T-helper 2 cell treated with Interferon-gamma antibody and Interleukin-4, amounts not matched to agents 5 μg/mL and 100 μg/mL, for 36 hours (primary cell): ENCODE results near the gene FAM78A.

Experiments used
- DNase-seq: peaks from one replicate; pipeline ENCODE4 v3.0.0; 2021; ENCODE audit warnings: low spot score
- H3K27ac Mint-ChIP-seq: one replicate; pipeline ENCODE4 v1.8.0; 2021; ENCODE audit warnings: mild to moderate bottlenecking, mixed read lengths
- H3K27me3 Mint-ChIP-seq: one replicate; pipeline ENCODE4 v1.8.0; 2021; ENCODE audit warnings: low read depth, mixed read lengths
- H3K36me3 Mint-ChIP-seq: one replicate; pipeline ENCODE4 v1.8.0; 2021; ENCODE audit warnings: low read depth, mixed read lengths
- H3K4me1 Mint-ChIP-seq: one replicate; pipeline ENCODE4 v1.8.0; 2021; ENCODE audit warnings: low read depth, mixed read lengths
- H3K4me3 Mint-ChIP-seq: one replicate; pipeline ENCODE4 v1.8.0; 2022; ENCODE audit warnings: mild to moderate bottlenecking, moderate library complexity, mixed read lengths
- H3K9me3 Mint-ChIP-seq: one replicate; pipeline ENCODE4 v1.8.0; 2021; ENCODE audit warnings: mixed read lengths

The FAM78A gene

DNA sequence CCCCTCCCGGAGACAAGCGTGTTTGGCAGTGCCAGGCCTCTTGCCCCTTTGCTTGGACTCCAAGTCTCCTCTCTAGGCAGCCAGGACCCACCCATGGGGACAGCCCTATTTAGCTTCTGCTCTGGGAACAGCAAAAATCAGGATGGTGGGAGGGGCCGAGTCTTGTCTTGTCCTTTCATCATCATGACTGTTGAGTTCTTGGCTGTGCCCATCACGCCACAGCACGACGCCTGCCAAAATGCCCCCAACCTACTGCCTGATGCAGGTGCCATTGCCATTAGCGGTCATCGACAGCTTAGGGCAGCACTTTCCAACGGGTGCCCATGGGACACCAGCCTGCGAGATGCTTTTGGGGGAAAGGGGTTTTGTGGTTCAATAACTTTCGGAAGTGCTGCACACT lies 32.1 kb upstream of the FAM78A start:
- DNase-seq, result no peak
- H3K27me3 Mint-ChIP-seq, result no peaks in the 10 kb centered on the region
- no peak overlapping the region for H3K4me3 Mint-ChIP-seq
- peaks cover 11% of the 10 kb centered on the region for H3K4me1 Mint-ChIP-seq
- no peaks in the 10 kb centered on the region for H3K36me3 Mint-ChIP-seq
- no peaks in the 10 kb centered on the region for H3K9me3 Mint-ChIP-seq
- no peak overlapping the region for H3K27ac Mint-ChIP-seq

DNA sequence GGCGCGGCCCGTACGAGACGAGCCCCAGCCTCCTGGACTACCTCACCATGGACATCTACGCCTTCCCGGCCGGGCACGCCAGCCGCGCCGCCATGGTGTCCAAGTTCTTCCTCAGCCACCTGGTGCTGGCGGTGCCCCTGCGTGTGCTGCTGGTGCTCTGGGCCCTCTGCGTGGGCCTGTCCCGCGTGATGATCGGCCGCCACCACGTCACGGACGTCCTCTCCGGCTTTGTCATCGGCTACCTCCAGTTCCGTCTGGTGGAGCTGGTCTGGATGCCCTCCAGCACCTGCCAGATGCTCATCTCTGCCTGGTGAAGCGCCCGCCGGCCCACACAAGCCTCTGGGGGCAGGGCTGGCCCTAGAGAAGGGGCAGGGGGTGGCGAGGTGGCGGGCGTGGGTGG lies 31.7 kb upstream of the FAM78A start:
- Mint-ChIP-seq H3K9me3 (no peaks in the 10 kb centered on the region), H3K4me1 (peaks cover 11% of the 10 kb centered on the region)

GRCh38 chr9:131306397-131307004 lies 30.2 kb upstream of the FAM78A start:
- Mint-ChIP-seq H3K4me3 (no peak overlapping the region), H3K27ac (no peak overlapping the region), H3K36me3 (no peaks in the 10 kb centered on the region), H3K9me3 (no peaks in the 10 kb centered on the region), H3K27me3 (no peaks in the 10 kb centered on the region), H3K4me1 (peaks cover 10% of the 10 kb centered on the region)
- no peak for DNase-seq

More for the DNA sequence above, 31.7 kb upstream of the FAM78A start:
- Mint-ChIP-seq H3K36me3 (no peaks in the 10 kb centered on the region), H3K27me3 (no peaks in the 10 kb centered on the region), H3K27ac (no peak overlapping the region), H3K4me3 (no peak overlapping the region)
- no peak for DNase-seq

DNA sequence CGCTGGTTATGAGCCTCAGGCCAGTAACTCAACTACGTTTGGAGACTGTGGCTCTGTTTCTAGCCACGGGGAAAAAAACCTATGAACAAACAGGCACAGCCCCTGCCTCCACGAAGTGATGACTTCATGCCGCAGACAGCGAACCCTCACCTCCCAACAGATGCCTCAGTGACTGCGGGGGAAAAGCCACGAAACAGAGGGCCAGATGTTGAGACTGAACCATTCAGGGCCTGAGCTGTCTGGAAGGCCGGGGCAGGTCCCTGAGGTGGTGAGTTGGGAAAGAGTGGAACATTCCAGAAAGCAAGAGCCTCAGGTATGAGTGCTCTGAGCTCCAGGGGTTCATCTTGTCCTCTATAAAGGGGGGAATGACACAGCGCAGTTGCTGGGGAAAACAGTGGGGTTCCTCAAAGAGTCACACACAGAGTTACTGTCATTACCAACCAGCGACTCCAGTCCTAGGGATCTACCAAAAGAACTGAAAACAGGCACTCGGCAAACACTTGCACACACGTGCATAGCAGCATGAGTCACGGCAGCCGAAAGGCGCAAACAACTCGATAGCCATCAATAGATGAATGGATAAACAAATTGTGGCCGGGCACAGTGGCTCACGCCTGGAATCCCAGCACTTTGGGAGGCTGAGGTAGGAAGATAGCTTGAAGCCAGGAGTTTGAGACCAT lies 28.5 kb upstream of the FAM78A start:
- no peak overlapping the region for H3K4me3 Mint-ChIP-seq
- no peak for DNase-seq
- no peaks in the 10 kb centered on the region for H3K27me3 Mint-ChIP-seq
- H3K36me3 Mint-ChIP-seq, result no peaks in the 10 kb centered on the region
- H3K4me1 Mint-ChIP-seq, result no peaks in the 10 kb centered on the region
- no peaks in the 10 kb centered on the region for H3K9me3 Mint-ChIP-seq
- H3K27ac Mint-ChIP-seq, result no peak overlapping the region

DNA sequence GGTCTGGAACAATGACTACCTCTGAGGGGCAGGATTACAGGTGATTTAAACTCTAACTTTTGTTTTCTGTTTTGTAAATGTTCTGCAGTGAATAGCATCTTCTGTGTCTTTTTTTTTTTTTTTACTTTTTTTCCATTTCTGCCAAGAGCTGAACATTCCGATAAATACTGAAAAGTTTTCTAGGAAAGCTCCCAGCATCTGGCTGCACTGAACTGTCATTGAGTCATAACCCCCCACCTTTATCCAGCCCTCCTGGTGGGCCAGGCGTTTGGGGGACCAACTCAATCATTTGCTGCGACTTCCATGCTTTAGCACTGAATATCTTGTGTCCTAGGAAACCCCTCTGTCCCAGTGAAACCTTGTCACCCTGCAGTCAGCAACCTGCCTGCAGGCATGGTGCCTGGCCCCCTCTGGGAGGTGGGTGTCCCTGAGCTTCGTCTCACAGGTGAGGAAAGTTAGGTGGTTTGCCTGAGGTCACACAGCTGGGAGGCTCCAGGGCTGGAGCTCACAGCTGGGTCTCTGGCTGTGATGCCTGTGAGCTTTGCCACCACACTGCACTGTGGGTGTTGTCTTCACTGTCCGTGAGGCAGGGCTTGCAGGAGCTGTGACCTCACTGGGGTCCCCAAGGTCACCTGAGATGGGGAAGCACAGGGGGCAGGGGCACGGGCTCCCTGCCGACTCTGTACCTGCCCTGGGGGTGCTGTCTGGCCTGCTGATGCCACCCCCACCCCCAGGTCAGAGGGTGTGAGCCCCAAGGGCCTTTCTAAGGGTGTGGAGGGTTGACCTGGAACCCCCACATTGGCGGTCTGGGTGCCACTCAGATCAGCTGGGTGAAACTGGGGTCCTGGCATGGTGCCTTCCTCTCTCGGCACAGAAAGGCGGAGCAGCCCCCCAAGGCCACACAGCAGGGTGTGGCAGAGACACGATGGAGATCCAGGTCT lies 27.3 kb upstream of the FAM78A start:
- Mint-ChIP-seq H3K9me3 (no peaks in the 10 kb centered on the region), H3K27me3 (no peaks in the 10 kb centered on the region), H3K27ac (no peak overlapping the region), H3K4me1 (no peaks in the 10 kb centered on the region), H3K36me3 (no peaks in the 10 kb centered on the region), H3K4me3 (no peak overlapping the region)
- DNase-seq, result no peak

DNA sequence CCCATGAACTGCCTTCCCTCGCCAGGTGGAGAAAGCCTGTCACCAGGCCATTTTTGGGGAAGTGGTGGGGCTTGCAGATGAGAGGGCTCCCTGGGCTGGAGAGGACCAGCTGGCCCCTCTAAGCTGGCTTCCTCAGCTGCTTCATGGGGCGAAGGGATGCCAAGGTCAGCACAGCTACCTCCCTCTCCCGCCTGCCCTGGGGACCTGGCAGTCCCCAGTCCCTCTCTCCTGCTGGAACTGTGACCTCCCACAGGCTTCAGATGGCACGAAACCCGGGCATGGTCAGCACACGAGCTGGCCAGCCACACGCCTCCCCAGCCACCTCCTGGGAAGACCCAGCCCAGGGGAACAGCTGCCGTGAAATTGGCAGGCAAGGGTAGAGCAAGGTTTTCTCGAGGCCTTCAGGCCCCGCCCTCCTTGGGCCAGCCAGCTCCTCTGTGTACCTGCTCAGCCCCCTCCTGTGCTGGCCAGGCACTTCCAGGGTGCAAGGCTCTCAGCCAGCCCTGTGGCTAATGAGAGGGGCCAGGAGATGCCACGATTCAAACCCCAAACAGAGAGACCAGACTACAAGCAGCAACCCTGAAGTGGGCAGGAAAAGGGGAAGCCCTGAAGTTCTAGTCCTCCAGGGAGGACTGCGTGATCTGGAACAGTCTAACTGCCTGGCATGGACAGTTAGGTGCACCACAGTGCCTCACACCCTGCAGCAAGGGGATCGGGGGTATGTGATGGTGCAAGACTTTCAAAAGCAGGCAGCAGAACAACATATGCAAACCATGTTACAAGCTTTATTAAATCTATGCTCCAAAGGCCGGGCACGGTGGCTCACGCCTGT lies 26.1 kb upstream of the FAM78A start:
- no peaks in the 10 kb centered on the region for H3K9me3 Mint-ChIP-seq
- H3K4me1 Mint-ChIP-seq, result no peaks in the 10 kb centered on the region
- H3K4me3 Mint-ChIP-seq, result no peak overlapping the region
- no peak overlapping the region for H3K27ac Mint-ChIP-seq
- no peak for DNase-seq
- no peaks in the 10 kb centered on the region for H3K27me3 Mint-ChIP-seq
- H3K36me3 Mint-ChIP-seq, result no peaks in the 10 kb centered on the region

DNA sequence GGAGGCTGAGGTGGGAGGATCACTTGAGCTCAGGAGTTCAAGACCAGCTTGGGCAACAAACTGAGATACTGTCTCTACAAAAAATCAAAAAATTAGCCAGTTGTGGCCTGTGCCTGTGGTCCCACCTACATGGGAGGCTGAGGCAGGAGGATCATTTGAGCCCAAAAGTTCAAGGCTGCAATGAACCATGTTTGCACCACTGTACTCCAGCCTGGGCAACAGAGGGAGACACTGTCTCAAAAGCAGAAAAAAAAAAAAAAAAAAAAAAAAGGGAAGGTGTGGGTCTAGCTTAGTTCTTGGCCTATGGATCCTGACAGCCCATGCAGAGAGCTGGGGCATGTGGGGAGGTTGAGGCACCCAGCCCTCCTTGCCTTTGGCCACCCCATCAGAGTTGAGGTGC lies 24.1 kb upstream of the FAM78A start:
- DNase-seq, result no peak
- Mint-ChIP-seq H3K27me3 (peaks cover 5% of the 10 kb centered on the region), H3K27ac (no peak overlapping the region), H3K4me1 (no peaks in the 10 kb centered on the region), H3K4me3 (no peak overlapping the region), H3K36me3 (no peaks in the 10 kb centered on the region), H3K9me3 (no peaks in the 10 kb centered on the region)

DNA sequence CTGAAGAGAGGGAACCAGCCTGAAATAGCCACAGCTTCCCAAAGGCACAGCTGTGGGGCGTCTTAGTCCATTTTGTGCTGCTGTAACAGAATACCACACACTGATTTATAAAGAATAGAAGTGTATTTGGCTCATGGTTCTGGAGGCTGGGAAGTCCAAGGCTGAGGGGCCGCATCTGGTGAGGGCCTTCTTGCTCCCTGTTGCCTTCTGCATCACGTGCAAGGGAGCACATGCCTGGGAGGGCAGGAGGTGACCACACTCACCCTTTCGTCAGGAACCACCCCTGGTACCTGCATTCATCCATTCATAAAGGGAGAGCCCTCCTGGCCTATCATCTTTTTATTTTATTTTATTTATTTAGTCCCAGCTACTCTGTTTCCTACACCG lies 23.6 kb upstream of the FAM78A start:
- Mint-ChIP-seq H3K9me3 (no peaks in the 10 kb centered on the region), H3K4me1 (no peaks in the 10 kb centered on the region), H3K27ac (no peak overlapping the region), H3K27me3 (peaks cover 5% of the 10 kb centered on the region), H3K4me3 (no peak overlapping the region), H3K36me3 (no peaks in the 10 kb centered on the region)
- no peak for DNase-seq

DNA sequence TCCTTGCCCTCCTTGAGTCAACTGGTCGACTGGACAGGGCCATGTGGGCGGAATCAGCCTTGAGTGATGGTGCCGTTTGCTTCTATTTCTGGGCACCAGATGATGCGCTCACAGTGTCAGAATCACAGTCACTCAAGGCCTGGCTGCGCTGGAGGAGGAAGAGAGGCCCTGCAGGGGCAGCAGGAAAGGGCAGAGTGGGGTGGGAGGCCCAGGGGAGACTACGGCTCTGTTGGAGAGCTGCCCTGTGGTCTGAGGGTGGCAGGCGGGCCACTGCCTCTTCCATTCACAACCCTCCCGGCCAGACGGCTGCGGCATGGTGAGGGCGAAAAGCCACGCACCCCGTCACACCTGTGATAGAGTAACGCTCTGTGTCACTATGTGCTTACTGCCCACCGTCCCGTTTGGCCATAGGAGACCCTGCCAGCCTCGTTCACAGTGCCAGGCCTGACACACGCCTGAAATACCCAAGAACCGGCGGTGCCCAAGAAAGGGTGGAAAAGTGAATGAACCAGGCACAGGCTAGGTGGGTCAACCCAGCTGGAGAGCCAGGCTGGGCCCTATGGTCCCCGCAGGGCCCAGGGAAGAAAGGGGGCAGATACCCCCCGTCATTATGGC lies 23.1 kb upstream of the FAM78A start:
- Mint-ChIP-seq H3K9me3 (no peaks in the 10 kb centered on the region), H3K27me3 (peaks cover 5% of the 10 kb centered on the region), H3K4me1 (no peaks in the 10 kb centered on the region), H3K4me3 (no peak overlapping the region), H3K27ac (no peak overlapping the region), H3K36me3 (no peaks in the 10 kb centered on the region)
- DNase-seq, result no peak

GRCh38 chr9:131298816-131299215 lies 22.5 kb upstream of the FAM78A start:
- Mint-ChIP-seq H3K9me3 (no peaks in the 10 kb centered on the region), H3K36me3 (no peaks in the 10 kb centered on the region), H3K4me1 (no peaks in the 10 kb centered on the region)

GRCh38 chr9:131298341-131298740 lies 22.0 kb upstream of the FAM78A start:
- H3K9me3 Mint-ChIP-seq, result no peaks in the 10 kb centered on the region
- H3K4me3 Mint-ChIP-seq, result no peak overlapping the region
- H3K27me3 Mint-ChIP-seq, result peaks cover 5% of the 10 kb centered on the region

More at GRCh38 chr9:131298816-131299215, 22.5 kb upstream of the FAM78A start:
- no peak overlapping the region for H3K27ac Mint-ChIP-seq
- H3K27me3 Mint-ChIP-seq, result peaks cover 5% of the 10 kb centered on the region
- DNase-seq, result no peak
- no peak overlapping the region for H3K4me3 Mint-ChIP-seq

GRCh38 chr9:131297903-131298302 lies 21.6 kb upstream of the FAM78A start:
- Mint-ChIP-seq H3K36me3 (no peaks in the 10 kb centered on the region), H3K27me3 (peaks cover 5% of the 10 kb centered on the region), H3K4me1 (no peaks in the 10 kb centered on the region), H3K4me3 (no peak overlapping the region), H3K27ac (no peak overlapping the region), H3K9me3 (no peaks in the 10 kb centered on the region)
- DNase-seq, result no peak

More at GRCh38 chr9:131298341-131298740, 22.0 kb upstream of the FAM78A start:
- Mint-ChIP-seq H3K36me3 (no peaks in the 10 kb centered on the region), H3K4me1 (no peaks in the 10 kb centered on the region), H3K27ac (no peak overlapping the region)
- no peak for DNase-seq

- no peaks in the 10 kb centered on the region for H3K4me1 Mint-ChIP-seq
- H3K36me3 Mint-ChIP-seq, result no peaks in the 10 kb centered on the region
- H3K4me3 Mint-ChIP-seq, result no peak overlapping the region
- DNase-seq, result no peak
- H3K9me3 Mint-ChIP-seq, result no peaks in the 10 kb centered on the region
- no peak overlapping the region for H3K27ac Mint-ChIP-seq
- H3K27me3 Mint-ChIP-seq, result peaks cover 5% of the 10 kb centered on the region
These were observed 20.7 kb upstream of the FAM78A start for GRCh38 chr9:131296906-131297500.
